Progenitor cell of endocrine pancreas (in vitro differentiated cells): ENCODE results near the gene DRGX. TPM values are rescaled to one million over a fixed set of nuclear protein-coding genes. Genes with fewer than 3 reads are reported as not detected.

Experiments used
- DNase-seq: peaks from one replicate; pipeline ENCODE4 v3.0.0; 2021; ENCODE audit warnings: low spot score; ENCODE audit not compliant: unreplicated experiment
- H3K27ac Mint-ChIP-seq: 2 replicates; pipeline ENCODE4 v1.8.0; 2021; ENCODE audit warnings: mild to moderate bottlenecking, moderate library complexity, mixed read lengths
- H3K27me3 Mint-ChIP-seq: 2 replicates; pipeline ENCODE4 v1.8.0; 2021; ENCODE audit warnings: mixed read lengths
- H3K36me3 Mint-ChIP-seq: 2 replicates; pipeline ENCODE4 v1.8.0; 2022; ENCODE audit warnings: mixed read lengths; ENCODE audit not compliant: insufficient read depth
- H3K4me1 Mint-ChIP-seq: 2 replicates; pipeline ENCODE4 v1.8.0; 2021; ENCODE audit warnings: low read depth, mixed read lengths
- H3K4me3 Mint-ChIP-seq: 2 replicates; pipeline ENCODE4 v1.8.0; 2021; ENCODE audit warnings: low read depth, mild to moderate bottlenecking, moderate library complexity, mixed read lengths
- H3K9me3 Mint-ChIP-seq: 2 replicates; pipeline ENCODE4 v1.8.0; 2021; ENCODE audit warnings: low read depth, mixed read lengths
- total RNA-seq: library from RNA; stranded (reverse); gene quantifications from 2 replicates; pipeline ENCODE4 v1.2.1, GENCODE V29; 2021
- TF ChIP-seq, protein P1 (sequence below): fragments of 200-600 bp; sonication (generic); IDR thresholded peaks from one replicate; pipeline ENCODE4 v1.5.0; 2021; ENCODE audit warnings: antibody characterized with exemption, mild to moderate bottlenecking; ENCODE audit not compliant: unreplicated experiment

The DRGX gene
- total RNA-seq, 1 donor from 2014 or later: not detected

DNA sequence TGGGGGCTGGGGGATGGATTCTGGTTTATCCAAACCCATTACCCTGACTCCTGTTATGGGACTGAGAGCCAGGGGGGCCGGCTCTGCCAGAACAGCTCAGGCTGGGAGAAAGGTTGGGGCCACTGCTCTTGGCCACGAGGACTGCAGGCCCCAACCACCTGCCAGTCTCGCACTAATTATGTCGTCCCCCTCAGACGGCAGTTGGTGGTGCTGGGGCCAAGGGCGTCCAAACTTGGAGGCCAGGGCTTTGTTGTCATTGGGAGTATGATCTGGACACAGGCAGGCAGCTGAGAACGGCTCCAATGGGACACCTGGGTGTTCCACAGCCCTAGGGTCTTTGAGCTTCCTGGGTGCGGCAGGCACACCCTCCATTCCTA lies 34.7 kb downstream of the DRGX start:
- Mint-ChIP-seq H3K4me3 (no peak overlapping the region), H3K27ac (no peak overlapping the region), H3K4me1 (no peaks in the 10 kb centered on the region), H3K9me3 (no peaks in the 10 kb centered on the region), H3K36me3 (no peaks in the 10 kb centered on the region), H3K27me3 (peaks cover 21% of the 10 kb centered on the region)
- no peak for DNase-seq
- TF ChIP-seq, protein P1, sequence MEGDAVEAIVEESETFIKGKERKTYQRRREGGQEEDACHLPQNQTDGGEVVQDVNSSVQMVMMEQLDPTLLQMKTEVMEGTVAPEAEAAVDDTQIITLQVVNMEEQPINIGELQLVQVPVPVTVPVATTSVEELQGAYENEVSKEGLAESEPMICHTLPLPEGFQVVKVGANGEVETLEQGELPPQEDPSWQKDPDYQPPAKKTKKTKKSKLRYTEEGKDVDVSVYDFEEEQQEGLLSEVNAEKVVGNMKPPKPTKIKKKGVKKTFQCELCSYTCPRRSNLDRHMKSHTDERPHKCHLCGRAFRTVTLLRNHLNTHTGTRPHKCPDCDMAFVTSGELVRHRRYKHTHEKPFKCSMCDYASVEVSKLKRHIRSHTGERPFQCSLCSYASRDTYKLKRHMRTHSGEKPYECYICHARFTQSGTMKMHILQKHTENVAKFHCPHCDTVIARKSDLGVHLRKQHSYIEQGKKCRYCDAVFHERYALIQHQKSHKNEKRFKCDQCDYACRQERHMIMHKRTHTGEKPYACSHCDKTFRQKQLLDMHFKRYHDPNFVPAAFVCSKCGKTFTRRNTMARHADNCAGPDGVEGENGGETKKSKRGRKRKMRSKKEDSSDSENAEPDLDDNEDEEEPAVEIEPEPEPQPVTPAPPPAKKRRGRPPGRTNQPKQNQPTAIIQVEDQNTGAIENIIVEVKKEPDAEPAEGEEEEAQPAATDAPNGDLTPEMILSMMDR: no peak

DNA sequence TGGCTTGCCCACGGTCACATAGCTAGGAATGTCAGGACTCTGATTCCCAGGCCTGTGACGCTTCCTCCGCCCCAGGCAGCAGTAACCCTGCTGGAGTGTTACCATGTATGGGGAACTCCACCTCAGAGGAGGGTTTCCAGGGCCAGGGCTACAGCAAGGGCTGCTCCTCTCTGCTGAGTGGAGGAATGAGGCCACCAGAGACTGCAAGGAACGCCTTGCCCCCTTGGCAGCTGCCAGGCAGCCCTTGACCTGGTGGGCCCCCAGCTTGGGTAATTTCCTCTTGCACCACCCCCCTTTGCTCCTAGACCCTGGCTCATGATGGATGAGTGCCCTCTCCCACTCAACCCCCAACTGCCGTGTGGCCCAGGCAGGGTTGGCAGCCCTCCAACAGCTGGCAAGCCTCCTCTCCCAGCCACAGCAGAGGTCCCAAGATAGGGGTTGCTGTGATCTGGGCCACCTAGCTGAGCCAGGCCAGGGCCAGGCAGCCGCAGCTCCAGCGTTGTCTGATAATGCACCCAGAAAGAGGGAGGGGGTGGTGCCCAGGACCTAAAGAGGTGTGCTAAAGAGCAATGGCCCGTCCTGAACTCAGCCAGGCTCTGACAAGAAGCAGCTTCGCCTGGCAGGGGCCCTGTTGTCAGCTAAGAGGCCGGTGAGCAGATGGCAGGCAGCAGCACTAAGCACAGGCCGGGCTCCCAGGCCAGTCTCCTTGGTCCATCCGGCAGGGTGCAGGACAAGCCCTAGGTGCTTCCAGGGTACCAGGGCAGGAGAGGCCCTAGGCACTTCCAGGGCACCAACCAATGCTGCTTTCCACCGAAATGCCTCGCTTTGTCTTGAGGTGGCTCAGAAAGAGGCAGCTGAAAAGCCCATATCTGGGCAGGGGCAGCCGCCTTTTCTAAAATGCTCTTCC lies 35.4 kb downstream of the DRGX start:
- no peak for DNase-seq
- Mint-ChIP-seq H3K27ac (no peak overlapping the region), H3K9me3 (no peaks in the 10 kb centered on the region), H3K4me1 (no peaks in the 10 kb centered on the region), H3K36me3 (no peaks in the 10 kb centered on the region), H3K4me3 (no peak overlapping the region), H3K27me3 (peaks cover 21% of the 10 kb centered on the region)
- TF ChIP-seq, protein P1: no peak

DNA sequence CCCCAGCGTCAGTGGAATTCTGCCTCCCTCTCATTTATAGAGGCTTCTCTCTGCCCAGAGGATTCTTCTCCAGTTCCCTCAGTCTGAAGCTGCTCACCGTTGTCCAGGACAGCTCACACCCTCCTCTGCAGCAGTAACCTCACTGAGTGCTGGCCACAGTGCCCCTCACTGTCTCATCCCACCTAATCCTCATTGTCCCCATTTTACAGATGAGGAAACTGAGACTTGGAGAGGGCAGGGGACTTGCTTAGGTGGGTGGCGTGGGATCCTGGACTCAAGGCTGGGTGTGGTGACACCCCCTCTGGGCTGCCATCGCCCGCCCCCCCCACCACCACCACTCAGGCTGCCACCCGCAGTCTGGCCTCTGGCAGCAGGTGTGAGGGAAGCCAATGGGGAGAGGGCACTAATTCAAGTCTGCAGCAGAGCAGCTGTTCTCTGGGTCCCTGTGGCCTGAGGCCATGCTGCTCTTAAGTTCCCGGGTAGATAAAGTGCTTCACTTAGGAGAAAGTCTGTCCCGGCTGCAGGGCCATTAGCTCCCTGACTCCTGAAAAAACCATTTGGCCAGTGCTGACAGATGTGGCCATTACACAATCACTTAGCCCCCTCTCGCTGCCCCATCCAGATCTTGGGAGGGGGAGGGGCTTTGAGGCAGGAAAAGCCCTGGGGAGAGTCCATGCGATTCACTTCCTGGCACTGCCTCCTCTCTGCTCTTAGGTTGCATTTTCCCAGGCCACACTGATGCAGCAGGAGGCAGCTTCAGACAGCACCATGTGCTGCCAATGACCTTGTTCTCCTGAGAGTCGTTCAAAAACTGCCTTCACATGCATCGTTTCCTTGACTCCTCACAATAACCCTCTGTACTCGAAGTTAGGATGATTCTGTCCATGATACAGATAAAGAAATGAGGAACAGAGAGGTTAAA lies 36.3 kb downstream of the DRGX start:
- Mint-ChIP-seq H3K4me3 (no peak overlapping the region), H3K9me3 (no peaks in the 10 kb centered on the region), H3K27me3 (peaks cover 19% of the 10 kb centered on the region), H3K4me1 (no peaks in the 10 kb centered on the region), H3K36me3 (no peaks in the 10 kb centered on the region), H3K27ac (no peak overlapping the region)
- DNase-seq: no peak
- TF ChIP-seq, protein P1: no peak

DNA sequence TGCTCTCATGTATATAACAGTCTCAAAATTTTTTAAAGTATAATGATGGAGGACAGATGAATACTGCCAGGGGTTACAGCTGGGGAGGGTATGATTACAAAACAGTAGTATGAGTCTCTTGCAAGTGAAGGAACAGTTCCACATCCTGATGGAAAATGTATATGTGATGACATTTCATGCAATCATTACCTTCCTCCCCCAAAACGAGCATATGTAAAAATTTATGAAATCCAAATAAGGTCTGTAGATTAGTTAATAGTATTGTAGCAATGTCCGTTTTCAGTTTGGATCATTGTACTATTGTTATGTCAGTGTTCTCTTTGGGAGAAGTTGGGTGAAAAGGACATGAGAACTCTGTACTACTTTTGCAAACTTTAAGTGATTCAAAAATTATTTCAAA lies 38.0 kb downstream of the DRGX start:
- Mint-ChIP-seq H3K9me3 (no peaks in the 10 kb centered on the region), H3K27ac (no peak overlapping the region), H3K4me1 (no peaks in the 10 kb centered on the region), H3K4me3 (no peak overlapping the region), H3K27me3 (peaks cover 13% of the 10 kb centered on the region), H3K36me3 (no peaks in the 10 kb centered on the region)
- TF ChIP-seq, protein P1: no peak
- no peak for DNase-seq

DNA sequence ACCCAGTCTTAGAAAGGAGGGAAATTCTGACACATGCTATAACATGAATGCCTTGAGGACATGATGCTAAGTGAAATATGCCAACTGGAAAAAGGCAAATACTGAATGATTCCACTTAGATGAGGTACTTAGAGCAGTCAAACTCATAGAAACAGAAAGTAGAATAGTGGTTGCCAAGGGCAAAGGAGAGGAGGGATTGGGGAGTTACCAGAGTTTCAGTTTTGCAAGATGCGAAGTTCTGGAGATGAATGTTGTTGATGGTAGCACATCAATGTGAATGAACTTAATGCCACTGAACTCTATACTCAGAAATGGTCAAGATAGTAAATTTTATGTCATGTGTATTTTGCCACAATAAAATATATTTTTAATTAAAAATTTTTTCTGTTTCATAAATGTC lies 38.9 kb downstream of the DRGX start:
- Mint-ChIP-seq H3K9me3 (no peaks in the 10 kb centered on the region), H3K27me3 (peaks cover 9% of the 10 kb centered on the region), H3K4me3 (no peak overlapping the region), H3K4me1 (no peaks in the 10 kb centered on the region), H3K27ac (no peak overlapping the region), H3K36me3 (no peaks in the 10 kb centered on the region)
- TF ChIP-seq, protein P1: no peak
- DNase-seq: no peak
